H1 (cell line): Measurements from ENCODE around the gene CFAP107.

ENCODE experiments used
- TF ChIP-seq, protein P1 (sequence below), 3 experiments: IDR thresholded peaks; 1 replicate in 2 of 3; 2 replicates in 1 of 3; pipeline versions ENCODE4 v1.5.1 to v1.6.1; 2011; ENCODE audit warnings: low read length in 3 of 3, mild to moderate bottlenecking in 3 of 3, inconsistent platforms in 2 of 3, low read depth in 1 of 3, moderate library complexity in 1 of 3; ENCODE audit not compliant: insufficient read depth in 1 of 3; ENCODE audit errors: control extremely low read depth in 1 of 3
- TF ChIP-seq, protein P2 (sequence below): IDR thresholded peaks from 2 replicates; pipeline ENCODE4 v1.6.1; 2012; ENCODE audit warnings: low read length, inconsistent platforms

DNA sequence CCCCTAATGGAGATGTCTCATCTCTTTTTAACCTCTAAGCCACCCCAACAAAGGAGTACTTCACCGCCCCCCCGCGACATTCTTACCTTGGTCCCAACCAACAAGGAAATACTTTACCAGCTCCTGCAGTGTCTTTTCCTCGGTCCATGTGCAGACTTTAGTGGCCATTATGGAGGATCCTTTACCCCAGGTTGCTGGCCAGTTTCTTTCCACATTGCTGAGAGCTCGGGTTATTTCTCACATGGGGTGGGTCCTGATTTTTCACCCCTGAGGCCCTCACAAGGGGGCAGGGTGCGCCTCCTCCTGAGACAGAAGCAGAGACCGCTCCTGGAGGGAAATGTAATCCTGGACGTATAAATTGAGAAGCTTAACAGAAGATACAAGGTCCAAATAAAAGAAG, 33.1 kb upstream of the CFAP107 start:
- TF ChIP-seq, protein P1, sequence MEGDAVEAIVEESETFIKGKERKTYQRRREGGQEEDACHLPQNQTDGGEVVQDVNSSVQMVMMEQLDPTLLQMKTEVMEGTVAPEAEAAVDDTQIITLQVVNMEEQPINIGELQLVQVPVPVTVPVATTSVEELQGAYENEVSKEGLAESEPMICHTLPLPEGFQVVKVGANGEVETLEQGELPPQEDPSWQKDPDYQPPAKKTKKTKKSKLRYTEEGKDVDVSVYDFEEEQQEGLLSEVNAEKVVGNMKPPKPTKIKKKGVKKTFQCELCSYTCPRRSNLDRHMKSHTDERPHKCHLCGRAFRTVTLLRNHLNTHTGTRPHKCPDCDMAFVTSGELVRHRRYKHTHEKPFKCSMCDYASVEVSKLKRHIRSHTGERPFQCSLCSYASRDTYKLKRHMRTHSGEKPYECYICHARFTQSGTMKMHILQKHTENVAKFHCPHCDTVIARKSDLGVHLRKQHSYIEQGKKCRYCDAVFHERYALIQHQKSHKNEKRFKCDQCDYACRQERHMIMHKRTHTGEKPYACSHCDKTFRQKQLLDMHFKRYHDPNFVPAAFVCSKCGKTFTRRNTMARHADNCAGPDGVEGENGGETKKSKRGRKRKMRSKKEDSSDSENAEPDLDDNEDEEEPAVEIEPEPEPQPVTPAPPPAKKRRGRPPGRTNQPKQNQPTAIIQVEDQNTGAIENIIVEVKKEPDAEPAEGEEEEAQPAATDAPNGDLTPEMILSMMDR (IDR thresholded peaks at IDR 0.05; ENCODE audit: control extremely low read depth in 1 of 3, insufficient read depth in 1 of 3, low read depth in 1 of 3, low read length in 3 of 3), result no peak
- TF ChIP-seq, protein P2, sequence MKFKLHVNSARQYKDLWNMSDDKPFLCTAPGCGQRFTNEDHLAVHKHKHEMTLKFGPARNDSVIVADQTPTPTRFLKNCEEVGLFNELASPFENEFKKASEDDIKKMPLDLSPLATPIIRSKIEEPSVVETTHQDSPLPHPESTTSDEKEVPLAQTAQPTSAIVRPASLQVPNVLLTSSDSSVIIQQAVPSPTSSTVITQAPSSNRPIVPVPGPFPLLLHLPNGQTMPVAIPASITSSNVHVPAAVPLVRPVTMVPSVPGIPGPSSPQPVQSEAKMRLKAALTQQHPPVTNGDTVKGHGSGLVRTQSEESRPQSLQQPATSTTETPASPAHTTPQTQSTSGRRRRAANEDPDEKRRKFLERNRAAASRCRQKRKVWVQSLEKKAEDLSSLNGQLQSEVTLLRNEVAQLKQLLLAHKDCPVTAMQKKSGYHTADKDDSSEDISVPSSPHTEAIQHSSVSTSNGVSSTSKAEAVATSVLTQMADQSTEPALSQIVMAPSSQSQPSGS, result no peak
